OCI-LY1 (cell line): Measurements from ENCODE around the gene SRRM2.

Source experiments
- H2AFZ ChIP-seq: fragments of 200-600 bp; sonication (generic), shearing (Covaris generic); 2 replicates; pipeline ENCODE4 v1.6.0; 2014; ENCODE audit warnings: antibody characterized with exemption, mild to moderate bottlenecking, low read length
- H3F3A ChIP-seq: fragments of 200-600 bp; sonication (generic), shearing (Covaris generic); 2 replicates; pipeline ENCODE4 v1.6.0; 2014; ENCODE audit warnings: mild to moderate bottlenecking, antibody characterized with exemption, low read length, moderate library complexity; ENCODE audit not compliant: insufficient read depth
- H3K27ac ChIP-seq: fragments of 200-600 bp; sonication (generic); 2 replicates; pipeline ENCODE4 v1.5.1; 2014; ENCODE audit warnings: low read length, mixed run types, mild to moderate bottlenecking, low read depth; ENCODE audit not compliant: poor library complexity, severe bottlenecking
- H3K27me3 ChIP-seq: fragments of 200-600 bp; sonication (generic); 2 replicates; pipeline ENCODE4 v1.6.0; 2014; ENCODE audit warnings: antibody characterized with exemption, mild to moderate bottlenecking, low read length, moderate library complexity; ENCODE audit not compliant: insufficient read depth
- H3K36me3 ChIP-seq: fragments of 200-600 bp; sonication (generic); 2 replicates; pipeline ENCODE4 v1.6.1; 2014; ENCODE audit warnings: mild to moderate bottlenecking, antibody characterized with exemption, low read length, moderate library complexity, mixed read lengths; ENCODE audit not compliant: insufficient read depth
- H3K4me1 ChIP-seq: fragments of 200-600 bp; sonication (generic); 2 replicates; pipeline ENCODE4 v1.5.1; 2014; ENCODE audit warnings: mild to moderate bottlenecking, low read length, moderate library complexity; ENCODE audit not compliant: insufficient read depth, severe bottlenecking
- H3K4me2 ChIP-seq: fragments of 200-600 bp; sonication (generic), shearing (Covaris generic); 2 replicates; pipeline ENCODE4 v1.6.1; 2014; ENCODE audit warnings: low read length
- H3K4me3 ChIP-seq: fragments of 200-600 bp; sonication (generic); 2 replicates; pipeline ENCODE4 v1.5.1; 2014; ENCODE audit warnings: low read length, low read depth, mild to moderate bottlenecking, mixed read lengths; ENCODE audit not compliant: poor library complexity, severe bottlenecking
- H3K79me2 ChIP-seq: fragments of 200-600 bp; shearing (Covaris generic); 2 replicates; pipeline ENCODE4 v1.6.1; 2016; ENCODE audit warnings: mixed run types, low read length, mixed read lengths; ENCODE audit not compliant: insufficient read depth
- H3K9ac ChIP-seq: fragments of 200-600 bp; sonication (generic), shearing (Covaris generic); 2 replicates; pipeline ENCODE4 v1.6.1; 2014; ENCODE audit warnings: mild to moderate bottlenecking, low read length, mixed read lengths
- H3K9me2 ChIP-seq: fragments of 200-600 bp; sonication (generic), shearing (Covaris generic); 2 replicates; pipeline ENCODE4 v1.6.1; 2014; ENCODE audit warnings: low read depth, mild to moderate bottlenecking, low read length, mixed read lengths
- H3K9me3 ChIP-seq: fragments of 200-600 bp; shearing (Covaris generic); 2 replicates; pipeline ENCODE4 v1.6.1; 2014; ENCODE audit warnings: low read length, mixed read lengths
- H4K20me1 ChIP-seq: fragments of 200-600 bp; sonication (generic), shearing (Covaris generic); 2 replicates; pipeline ENCODE4 v1.6.0; 2016; ENCODE audit warnings: mild to moderate bottlenecking, low read length; ENCODE audit not compliant: insufficient read depth
- EZH2 ChIP-seq: fragments of 200-600 bp; sonication (generic), shearing (Covaris generic); IDR thresholded peaks from 2 replicates; pipeline ENCODE4 v1.8.0; 2017; ENCODE audit warnings: borderline replicate concordance, mixed run types, mild to moderate bottlenecking, antibody characterized with exemption, low read length, moderate library complexity, mixed read lengths
- TF ChIP-seq, protein P1 (sequence below): fragments of 200-600 bp; sonication (generic), shearing (Covaris generic); IDR thresholded peaks from 2 replicates; pipeline ENCODE4 v1.5.1; 2017; ENCODE audit warnings: mild to moderate bottlenecking, antibody characterized with exemption, low read length, moderate library complexity, mixed read lengths

SRRM2 gene

DNA sequence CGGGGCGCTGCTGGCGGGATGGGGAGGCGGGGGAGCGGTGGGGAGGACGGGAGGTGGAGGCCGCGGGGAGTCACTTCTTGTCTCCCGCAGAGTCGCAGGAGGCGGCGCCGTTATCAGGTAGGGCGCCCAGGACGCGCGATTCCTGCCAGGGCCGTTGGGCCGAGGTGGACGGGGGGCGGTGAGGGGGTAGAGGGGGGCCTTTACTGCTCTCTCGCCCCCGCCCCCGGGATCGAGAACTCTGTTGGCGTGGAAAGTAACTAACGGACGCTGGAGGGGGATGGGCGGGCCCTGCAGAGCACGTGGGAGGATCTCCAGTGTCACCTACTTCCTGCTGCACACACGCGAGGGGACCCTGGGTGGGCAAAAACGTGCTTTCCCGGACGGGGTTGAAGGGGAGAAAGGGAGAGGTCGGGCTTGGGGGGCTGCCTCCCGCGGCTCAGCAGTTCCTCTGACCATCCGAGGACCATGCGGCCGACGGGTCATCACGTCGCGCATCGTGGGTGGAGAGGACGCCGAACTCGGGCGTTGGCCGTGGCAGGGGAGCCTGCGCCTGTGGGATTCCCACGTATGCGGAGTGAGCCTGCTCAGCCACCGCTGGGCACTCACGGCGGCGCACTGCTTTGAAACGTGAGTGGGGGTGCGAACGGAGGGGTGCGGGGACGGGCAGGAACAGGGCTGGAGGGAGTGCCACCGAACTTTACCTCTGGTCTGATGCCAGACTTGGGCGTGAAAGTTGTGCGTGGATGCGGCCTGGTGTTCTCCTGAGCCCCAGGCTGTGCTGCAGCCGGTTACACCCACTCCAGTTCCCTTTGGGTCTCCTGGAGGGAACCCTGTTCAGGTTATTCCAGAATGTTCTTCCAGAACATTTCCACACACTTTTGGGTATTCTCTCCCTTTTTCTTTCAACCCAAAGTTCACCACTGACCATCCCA lies 65.2 kb downstream of the SRRM2 start:
- H3K9me2 ChIP-seq: no peaks in the 10 kb centered on the region
- no peaks in the 10 kb centered on the region for H3K36me3 ChIP-seq
- H2AFZ ChIP-seq: no peak overlapping the region
- no peak overlapping the region for H3K4me2 ChIP-seq
- no peak for TF ChIP-seq EZH2
- TF ChIP-seq, protein P1, sequence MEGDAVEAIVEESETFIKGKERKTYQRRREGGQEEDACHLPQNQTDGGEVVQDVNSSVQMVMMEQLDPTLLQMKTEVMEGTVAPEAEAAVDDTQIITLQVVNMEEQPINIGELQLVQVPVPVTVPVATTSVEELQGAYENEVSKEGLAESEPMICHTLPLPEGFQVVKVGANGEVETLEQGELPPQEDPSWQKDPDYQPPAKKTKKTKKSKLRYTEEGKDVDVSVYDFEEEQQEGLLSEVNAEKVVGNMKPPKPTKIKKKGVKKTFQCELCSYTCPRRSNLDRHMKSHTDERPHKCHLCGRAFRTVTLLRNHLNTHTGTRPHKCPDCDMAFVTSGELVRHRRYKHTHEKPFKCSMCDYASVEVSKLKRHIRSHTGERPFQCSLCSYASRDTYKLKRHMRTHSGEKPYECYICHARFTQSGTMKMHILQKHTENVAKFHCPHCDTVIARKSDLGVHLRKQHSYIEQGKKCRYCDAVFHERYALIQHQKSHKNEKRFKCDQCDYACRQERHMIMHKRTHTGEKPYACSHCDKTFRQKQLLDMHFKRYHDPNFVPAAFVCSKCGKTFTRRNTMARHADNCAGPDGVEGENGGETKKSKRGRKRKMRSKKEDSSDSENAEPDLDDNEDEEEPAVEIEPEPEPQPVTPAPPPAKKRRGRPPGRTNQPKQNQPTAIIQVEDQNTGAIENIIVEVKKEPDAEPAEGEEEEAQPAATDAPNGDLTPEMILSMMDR: no peak
- no peaks in the 10 kb centered on the region for H4K20me1 ChIP-seq
- no peaks in the 10 kb centered on the region for H3K9me3 ChIP-seq
- no peak overlapping the region for H3K27ac ChIP-seq
- no peaks in the 10 kb centered on the region for H3K4me1 ChIP-seq
- peaks cover 4% of the 10 kb centered on the region; the same call in 1 of the 2 replicates for H3K27me3 ChIP-seq
- H3K4me3 ChIP-seq: no peak overlapping the region
- H3K79me2 ChIP-seq: no peaks in the 10 kb centered on the region
- H3K9ac ChIP-seq: no peak overlapping the region
- H3F3A ChIP-seq: no peaks in the 10 kb centered on the region

DNA sequence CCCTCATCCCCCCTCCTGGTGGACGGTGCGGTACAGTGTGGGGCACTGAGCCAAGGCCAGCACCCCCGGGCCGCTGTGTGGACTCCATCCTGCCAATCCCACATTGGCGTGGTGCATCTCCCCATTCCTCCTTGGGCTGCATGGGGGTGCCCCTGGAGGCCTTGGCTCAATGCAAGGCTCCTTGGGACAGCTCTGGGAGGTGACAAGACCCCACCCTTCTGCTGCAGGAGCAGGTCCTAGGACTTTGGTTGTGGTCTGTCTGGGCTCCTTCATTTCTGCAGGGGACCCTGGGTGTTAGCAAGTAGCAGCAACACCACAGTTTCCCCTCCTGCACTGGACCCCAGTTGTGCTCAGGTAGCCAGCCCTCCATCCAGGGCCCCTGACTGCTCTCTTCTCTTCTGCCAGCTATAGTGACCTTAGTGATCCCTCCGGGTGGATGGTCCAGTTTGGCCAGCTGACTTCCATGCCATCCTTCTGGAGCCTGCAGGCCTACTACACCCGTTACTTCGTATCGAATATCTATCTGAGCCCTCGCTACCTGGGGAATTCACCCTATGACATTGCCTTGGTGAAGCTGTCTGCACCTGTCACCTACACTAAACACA lies 65.9 kb downstream of the SRRM2 start:
- Histone ChIP-seq H3K36me3 (no peaks in the 10 kb centered on the region), H3K9ac (no peak overlapping the region), H4K20me1 (no peaks in the 10 kb centered on the region), H3K79me2 (no peaks in the 10 kb centered on the region), H3K9me2 (no peaks in the 10 kb centered on the region), H3K27me3 (peaks cover 4% of the 10 kb centered on the region; the same call in 1 of the 2 replicates), H3K4me1 (no peaks in the 10 kb centered on the region), H3F3A (no peaks in the 10 kb centered on the region), H2AFZ (no peak overlapping the region), H3K4me3 (no peak overlapping the region), H3K9me3 (no peaks in the 10 kb centered on the region), H3K27ac (no peak overlapping the region), H3K4me2 (no peak overlapping the region)
- TF ChIP-seq, protein P1: no peak
- no peak for TF ChIP-seq EZH2

DNA sequence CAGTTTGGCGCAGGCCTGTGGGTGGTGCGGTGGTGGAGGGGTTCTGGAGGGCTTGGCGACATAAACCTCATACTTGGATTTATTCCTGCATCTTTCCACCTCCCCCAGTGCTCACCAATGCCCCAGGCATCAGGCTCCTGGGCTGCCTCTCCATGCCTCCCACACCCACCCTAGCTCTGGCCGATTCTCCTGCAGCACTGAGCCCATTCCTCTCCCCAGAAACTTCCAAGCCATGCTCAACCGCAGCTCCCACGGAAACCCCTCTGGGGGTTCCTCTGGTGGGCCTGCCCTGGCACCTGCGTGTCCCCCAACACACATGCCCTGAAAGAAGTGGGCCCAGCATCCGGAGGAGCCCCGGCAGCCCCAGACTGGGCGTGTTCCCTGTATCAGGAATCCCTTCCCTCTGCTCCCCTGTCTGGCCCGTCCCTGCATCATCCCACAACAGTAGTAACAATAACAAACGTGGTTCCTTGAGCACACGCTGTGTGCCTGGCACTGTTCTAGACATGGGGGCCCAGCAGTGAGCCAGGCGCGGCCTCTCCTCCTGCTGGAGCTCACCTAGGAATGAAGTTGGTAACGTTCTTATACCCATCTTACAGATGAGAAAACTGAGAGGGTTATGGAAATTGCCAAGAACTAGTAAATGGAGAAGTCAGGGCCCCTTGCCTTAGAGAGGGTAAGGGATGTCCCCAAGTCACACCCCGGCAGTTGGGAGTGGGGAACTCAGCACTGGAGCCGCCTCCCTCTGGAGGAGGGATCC lies 66.9 kb downstream of the SRRM2 start:
- Histone ChIP-seq H4K20me1 (no peaks in the 10 kb centered on the region), H3K4me1 (no peaks in the 10 kb centered on the region), H3K27me3 (peaks cover 4% of the 10 kb centered on the region; the same call in 1 of the 2 replicates), H3K9me3 (no peaks in the 10 kb centered on the region), H3F3A (no peaks in the 10 kb centered on the region), H3K27ac (no peak overlapping the region), H3K4me2 (no peak overlapping the region), H3K79me2 (no peaks in the 10 kb centered on the region), H2AFZ (no peak overlapping the region), H3K4me3 (no peak overlapping the region), H3K36me3 (no peaks in the 10 kb centered on the region), H3K9ac (no peak overlapping the region), H3K9me2 (no peaks in the 10 kb centered on the region)
- no peak for TF ChIP-seq EZH2
- TF ChIP-seq, protein P1: no peak
